Hepatocyte (in vitro differentiated cells): ENCODE measurements around the gene RNF41. TPM values are rescaled to one million over a fixed set of nuclear protein-coding genes. Genes with fewer than 3 reads are reported as not detected.

Experiments used
- DNase-seq: peaks from one replicate; pipeline ENCODE4 v3.0.0-alpha.2; 2016; ENCODE audit warnings: low spot score
- H2AFZ ChIP-seq: fragments of 200-600 bp; sonication (generic); 2 replicates; pipeline ENCODE4 v1.6.0; 2016; ENCODE audit warnings: antibody characterized with exemption, mild to moderate bottlenecking
- H3K27ac ChIP-seq: fragments of 200-600 bp; sonication (generic); 2 replicates; pipeline ENCODE4 v1.5.1; 2016; ENCODE audit warnings: mild to moderate bottlenecking
- H3K27me3 ChIP-seq: fragments of 200-600 bp; sonication (generic); 2 replicates; pipeline ENCODE4 v1.6.1; 2016
- H3K36me3 ChIP-seq: fragments of 200-600 bp; sonication (generic); replicated peaks from 2 replicates; pipeline ENCODE4 v1.5.1; 2016; ENCODE audit warnings: low read depth; ENCODE audit not compliant: insufficient read depth
- H3K4me1 ChIP-seq: fragments of 200-600 bp; sonication (generic); 2 replicates; pipeline ENCODE4 v1.5.1; 2016; ENCODE audit warnings: mild to moderate bottlenecking, moderate library complexity; ENCODE audit not compliant: insufficient read depth
- H3K4me2 ChIP-seq: fragments of 200-600 bp; sonication (generic); 2 replicates; pipeline ENCODE4 v1.6.0; 2016
- H3K4me3 ChIP-seq: fragments of 200-600 bp; sonication (generic); 2 replicates; pipeline ENCODE4 v1.5.1; 2016; ENCODE audit warnings: mild to moderate bottlenecking
- H3K79me2 ChIP-seq: fragments of 200-600 bp; sonication (generic); 2 replicates; pipeline ENCODE4 v1.6.0; 2017; ENCODE audit warnings: mild to moderate bottlenecking
- H3K9me2 ChIP-seq: fragments of 200-600 bp; sonication (generic); replicated peaks from 2 replicates; pipeline ENCODE4 v1.6.0; 2017; ENCODE audit warnings: mild to moderate bottlenecking; ENCODE audit not compliant: insufficient read depth
- H3K9me3 ChIP-seq: fragments of 200-600 bp; sonication (generic); 2 replicates; pipeline ENCODE4 v1.5.1; 2016; ENCODE audit warnings: low read depth, mild to moderate bottlenecking
- H4K20me1 ChIP-seq: fragments of 200-600 bp; sonication (generic); 2 replicates; pipeline ENCODE4 v1.6.0; 2016; ENCODE audit warnings: mild to moderate bottlenecking; ENCODE audit not compliant: insufficient read depth, poor library complexity, severe bottlenecking
- CTCF ChIP-seq: fragments of 200-600 bp; sonication (generic); IDR thresholded peaks from 2 replicates; pipeline ENCODE4 v1.5.1; 2016; ENCODE audit warnings: antibody characterized with exemption, mild to moderate bottlenecking; ENCODE audit not compliant: poor library complexity
- EZH2 ChIP-seq: fragments of 200-600 bp; sonication (generic); IDR thresholded peaks from 2 replicates; pipeline ENCODE4 v1.6.1; 2016; ENCODE audit warnings: antibody characterized with exemption, mild to moderate bottlenecking, borderline replicate concordance
- EZH2phosphoT487 ChIP-seq: fragments of 200-600 bp; sonication (generic); IDR thresholded peaks from one replicate; pipeline ENCODE4 v1.6.1; 2018; ENCODE audit warnings: antibody characterized with exemption, mild to moderate bottlenecking, low read depth, moderate library complexity; ENCODE audit not compliant: unreplicated experiment, severe bottlenecking
- WGBS: methylation state at CpG from one replicate; pipeline ENCODE4 v1.1.6; 2016; ENCODE audit warnings: low lambda C conversion rate; ENCODE audit errors: missing lambda C conversion rate; 5-methylcytosine and 5-hydroxymethylcytosine counted together
- polyA plus RNA-seq: library from polyadenylated mRNA; unstranded; fragments of >200 nt; fragmentation: Nextera tagmentation; extraction: Ambion mirVana; gene quantifications from 2 replicates; pipeline ENCODE4 v1.2.1, GENCODE V29; 2016
- total RNA-seq: library from RNA; depleted of rRNA; stranded (reverse); fragments of >200 nt; gene quantifications from 2 replicates; pipeline ENCODE4 v1.2.3, GENCODE V29; 2014

The RNF41 gene
- total and polyA plus RNA-seq, 2 experiments from 2014 or later = 22.5 to 47.6 TPM

- H3K9me2 ChIP-seq = no peaks in the 10 kb centered on the region
- H3K4me2 ChIP-seq = no peak overlapping the region
- no peaks in the 10 kb centered on the region for H3K9me3 ChIP-seq
- no peak for DNase-seq
- H3K36me3 ChIP-seq = no peaks in the 10 kb centered on the region
- no peak for TF ChIP-seq EZH2
- TF ChIP-seq CTCF = no peak
- TF ChIP-seq EZH2phosphoT487 = no peak
- no peaks in the 10 kb centered on the region for H3K4me1 ChIP-seq
- no peaks in the 10 kb centered on the region for H3K79me2 ChIP-seq
- WGBS = 99% methylated on average over 16 of the region's 16 CpGs
- H2AFZ ChIP-seq = no peak overlapping the region
- H3K27me3 ChIP-seq = no peaks in the 10 kb centered on the region
- H4K20me1 ChIP-seq = no peaks in the 10 kb centered on the region
- no peak overlapping the region for H3K27ac ChIP-seq
- no peak overlapping the region for H3K4me3 ChIP-seq
Observed at GRCh38 chr12:56247923-56248322, 26.2 kb upstream of the RNF41 start.

GRCh38 chr12:56244494-56244893 is 22.8 kb upstream of the RNF41 start:
- Histone ChIP-seq H3K9me2 (no peaks in the 10 kb centered on the region), H3K4me3 (no peak overlapping the region), H2AFZ (no peak overlapping the region), H3K27ac (no peak overlapping the region), H3K9me3 (no peaks in the 10 kb centered on the region), H3K36me3 (no peaks in the 10 kb centered on the region), H3K79me2 (no peaks in the 10 kb centered on the region), H4K20me1 (no peaks in the 10 kb centered on the region), H3K4me1 (no peaks in the 10 kb centered on the region), H3K27me3 (no peaks in the 10 kb centered on the region), H3K4me2 (no peak overlapping the region)
- 99% methylated on average over 14 of the region's 14 CpGs for WGBS
- no peak for DNase-seq
- TF ChIP-seq EZH2 = no peak
- TF ChIP-seq EZH2phosphoT487 = no peak
- no peak for TF ChIP-seq CTCF

GRCh38 chr12:56243731-56244181 is 22.0 kb upstream of the RNF41 start:
- no peaks in the 10 kb centered on the region for H3K27me3 ChIP-seq
- H3K9me2 ChIP-seq = no peaks in the 10 kb centered on the region
- no peak for DNase-seq
- no peaks in the 10 kb centered on the region for H3K9me3 ChIP-seq
- no peaks in the 10 kb centered on the region for H4K20me1 ChIP-seq
- H3K4me2 ChIP-seq = no peak overlapping the region
- no peaks in the 10 kb centered on the region for H3K79me2 ChIP-seq
- no peak overlapping the region for H3K4me3 ChIP-seq
- H3K4me1 ChIP-seq = no peaks in the 10 kb centered on the region
- H2AFZ ChIP-seq = no peak overlapping the region
- 88% methylated on average over 3 of the region's 3 CpGs for WGBS
- no peak overlapping the region for H3K27ac ChIP-seq
- TF ChIP-seq EZH2phosphoT487 (no peak), CTCF (no peak), EZH2 (no peak)
- no peaks in the 10 kb centered on the region for H3K36me3 ChIP-seq

- H3K27me3 ChIP-seq = no peaks in the 10 kb centered on the region
- WGBS = 99% methylated on average over 13 of the region's 13 CpGs
- no peak overlapping the region for H2AFZ ChIP-seq
- no peak overlapping the region for H3K27ac ChIP-seq
- H3K4me2 ChIP-seq = no peak overlapping the region
- no peaks in the 10 kb centered on the region for H3K9me3 ChIP-seq
- H3K36me3 ChIP-seq = no peaks in the 10 kb centered on the region
- no peaks in the 10 kb centered on the region for H3K79me2 ChIP-seq
- no peaks in the 10 kb centered on the region for H3K9me2 ChIP-seq
- TF ChIP-seq CTCF (no peak), EZH2phosphoT487 (no peak), EZH2 (no peak)
- H3K4me3 ChIP-seq = no peak overlapping the region
- no peaks in the 10 kb centered on the region for H4K20me1 ChIP-seq
- DNase-seq = no peak
- H3K4me1 ChIP-seq = no peaks in the 10 kb centered on the region
Observed at GRCh38 chr12:56242986-56243385, 21.3 kb upstream of the RNF41 start.
